Activated T-helper 2 cell treated with anti-CD3 and anti-CD28 coated beads, Interferon-gamma antibody, Interleukin-2, Interleukin-4, amounts not matched to agents 10 μg/mL and 5 μg/mL and 100 μg/mL, durations not matched to agents 14 hours and 24 hours and 36 hours (primary cell): ENCODE results near the gene BMPR1B. TPM values are rescaled to one million over a fixed set of nuclear protein-coding genes. Genes with fewer than 3 reads are reported as not detected.

ENCODE experiments used
- DNase-seq: peaks from one replicate; pipeline ENCODE4 v3.0.0; 2021; ENCODE audit warnings: low spot score
- H3K27ac Mint-ChIP-seq: one replicate; pipeline ENCODE4 v1.8.0; 2021; ENCODE audit warnings: mixed read lengths
- H3K27me3 Mint-ChIP-seq: one replicate; pipeline ENCODE4 v1.8.0; 2021; ENCODE audit warnings: low read depth, mixed read lengths
- H3K36me3 Mint-ChIP-seq: one replicate; pipeline ENCODE4 v1.8.0; 2021; ENCODE audit warnings: low read depth, mixed read lengths
- H3K4me1 Mint-ChIP-seq: one replicate; pipeline ENCODE4 v1.8.0; 2021; ENCODE audit warnings: low read depth, mixed read lengths
- H3K4me3 Mint-ChIP-seq: one replicate; pipeline ENCODE4 v1.8.0; 2021; ENCODE audit warnings: low read depth, mild to moderate bottlenecking, moderate library complexity, mixed read lengths
- H3K9me3 Mint-ChIP-seq: one replicate; pipeline ENCODE4 v1.8.0; 2021; ENCODE audit warnings: mixed read lengths
- intact Hi-C: fragments of 100-400 bp; cut with micrococcal nuclease; formaldehyde crosslinking; loops from one replicate; pipeline ENCODE4 v1.15.1; 2023
- total RNA-seq: library from RNA; stranded (reverse); gene quantifications from 2 replicates; pipeline ENCODE4 v1.2.3, GENCODE V29; 2022

The BMPR1B gene
- total RNA-seq, 1 donor from 2014 or later, result not detected

DNA sequence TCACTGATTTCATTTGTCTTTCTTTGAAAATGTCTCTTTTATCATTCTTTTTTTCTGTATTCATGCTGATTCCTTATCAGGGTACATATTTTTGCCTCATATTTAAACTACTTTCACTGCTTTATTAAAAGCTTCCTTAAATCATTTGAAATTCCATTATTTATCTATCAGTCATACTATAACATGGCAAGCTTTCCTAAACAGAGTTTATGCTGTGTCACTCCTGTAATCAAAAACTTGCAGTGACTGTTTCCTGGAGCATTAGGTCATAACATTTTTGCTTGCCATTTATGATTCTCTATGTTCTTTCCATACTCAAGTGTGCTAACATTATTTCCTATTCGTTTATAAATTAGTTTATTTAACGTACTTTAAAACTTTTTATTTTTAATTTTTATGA lies 203.7 kb downstream of the BMPR1B start:
- Mint-ChIP-seq H3K4me1 (no peaks in the 10 kb centered on the region), H3K27ac (no peak overlapping the region), H3K27me3 (no peaks in the 10 kb centered on the region), H3K36me3 (no peaks in the 10 kb centered on the region), H3K4me3 (no peak overlapping the region), H3K9me3 (no peaks in the 10 kb centered on the region)
- intact Hi-C loops, result no loop called here
- DNase-seq, result no peak

DNA sequence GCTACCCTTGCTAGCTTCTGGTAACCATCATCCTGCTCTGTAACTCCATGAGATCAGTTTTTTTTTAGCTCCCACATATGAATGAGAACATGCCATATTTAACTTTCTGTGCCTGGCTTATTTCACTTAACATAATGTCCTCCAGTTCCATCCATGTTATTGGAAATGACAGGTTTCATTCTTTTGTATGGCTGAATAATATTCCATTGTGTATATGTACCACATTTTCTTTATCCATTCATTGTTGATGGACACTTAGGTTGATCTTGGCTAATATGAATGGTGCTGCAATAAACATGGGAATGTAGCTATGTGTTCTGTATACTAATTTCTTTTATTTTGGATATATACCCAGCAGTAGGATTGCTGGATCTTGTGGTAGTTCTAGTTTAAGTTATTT lies 204.7 kb downstream of the BMPR1B start:
- Mint-ChIP-seq H3K9me3 (no peaks in the 10 kb centered on the region), H3K4me1 (no peaks in the 10 kb centered on the region), H3K27ac (no peak overlapping the region), H3K27me3 (no peaks in the 10 kb centered on the region), H3K36me3 (no peaks in the 10 kb centered on the region), H3K4me3 (no peak overlapping the region)
- intact Hi-C loops, result no loop called here
- DNase-seq, result no peak

DNA sequence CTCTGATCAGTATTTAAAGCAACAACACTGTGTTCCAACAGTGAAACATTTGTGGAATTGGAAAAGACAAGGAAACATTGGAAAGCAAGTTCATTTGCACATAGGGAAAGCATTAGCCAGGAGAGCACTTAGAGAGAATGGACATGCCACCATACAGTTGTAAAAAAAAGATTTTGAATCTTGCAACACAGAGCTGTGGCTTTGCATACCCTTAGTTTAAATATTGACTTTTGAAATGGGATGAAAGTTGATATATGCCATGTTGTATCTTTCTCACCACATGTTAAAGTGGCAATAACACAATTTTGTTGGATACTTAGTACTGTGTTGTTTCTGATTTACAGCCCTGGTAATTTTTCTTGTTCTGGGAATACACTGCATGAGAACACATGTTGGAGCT lies 208.1 kb downstream of the BMPR1B start:
- intact Hi-C loops, result no loop called here
- no peak overlapping the region for H3K4me3 Mint-ChIP-seq

DNA sequence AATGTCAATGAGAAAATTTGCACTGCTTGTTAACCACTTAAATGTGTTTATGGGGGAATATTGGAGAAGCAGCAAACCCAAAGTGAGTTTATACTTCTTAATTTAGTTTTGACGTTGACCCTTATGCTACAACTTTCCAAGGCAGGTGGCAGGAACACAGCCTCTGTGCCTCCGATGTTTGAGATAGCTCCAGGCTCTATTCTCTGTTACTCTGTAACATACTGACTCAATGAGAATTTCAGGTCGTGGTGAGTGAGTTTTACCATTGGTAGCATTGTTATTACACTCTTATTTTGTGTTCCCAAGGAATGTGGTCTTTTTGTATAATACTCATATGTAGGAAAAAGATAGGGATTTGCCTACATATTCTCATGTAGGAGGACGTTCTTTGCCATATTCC lies 210.7 kb downstream of the BMPR1B start:
- Mint-ChIP-seq H3K27me3 (no peaks in the 10 kb centered on the region), H3K36me3 (no peaks in the 10 kb centered on the region), H3K27ac (no peak overlapping the region), H3K9me3 (no peaks in the 10 kb centered on the region), H3K4me3 (no peak overlapping the region), H3K4me1 (no peaks in the 10 kb centered on the region)
- no peak for DNase-seq
- intact Hi-C loops, result no loop called here

More for the DNA sequence above, 208.1 kb downstream of the BMPR1B start:
- H3K27me3 Mint-ChIP-seq, result no peaks in the 10 kb centered on the region
- H3K4me1 Mint-ChIP-seq, result no peaks in the 10 kb centered on the region
- H3K9me3 Mint-ChIP-seq, result no peaks in the 10 kb centered on the region
- DNase-seq, result no peak
- no peaks in the 10 kb centered on the region for H3K36me3 Mint-ChIP-seq
- H3K27ac Mint-ChIP-seq, result no peak overlapping the region

DNA sequence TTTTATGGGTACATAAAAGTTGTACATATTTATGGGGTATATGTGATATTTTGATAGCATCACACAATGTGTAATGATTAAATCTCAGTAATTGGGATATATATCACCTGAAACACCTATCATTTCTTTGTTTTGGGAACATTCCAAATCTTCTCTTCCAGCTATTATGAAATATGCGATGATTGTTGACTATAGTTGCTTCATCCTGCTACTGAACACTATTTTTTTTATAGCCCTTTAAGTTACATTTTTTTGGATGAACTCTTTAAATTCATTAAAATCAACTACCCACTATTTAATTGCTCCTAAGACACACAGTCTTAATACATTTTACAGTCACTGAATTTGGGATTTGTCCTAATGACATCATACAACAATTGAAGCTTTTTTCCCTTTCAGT lies 212.9 kb downstream of the BMPR1B start:
- Mint-ChIP-seq H3K36me3 (no peaks in the 10 kb centered on the region), H3K4me3 (no peak overlapping the region), H3K27me3 (no peaks in the 10 kb centered on the region), H3K9me3 (no peaks in the 10 kb centered on the region), H3K27ac (no peak overlapping the region), H3K4me1 (no peaks in the 10 kb centered on the region)
- no peak for DNase-seq
- intact Hi-C loops, result no loop called here

DNA sequence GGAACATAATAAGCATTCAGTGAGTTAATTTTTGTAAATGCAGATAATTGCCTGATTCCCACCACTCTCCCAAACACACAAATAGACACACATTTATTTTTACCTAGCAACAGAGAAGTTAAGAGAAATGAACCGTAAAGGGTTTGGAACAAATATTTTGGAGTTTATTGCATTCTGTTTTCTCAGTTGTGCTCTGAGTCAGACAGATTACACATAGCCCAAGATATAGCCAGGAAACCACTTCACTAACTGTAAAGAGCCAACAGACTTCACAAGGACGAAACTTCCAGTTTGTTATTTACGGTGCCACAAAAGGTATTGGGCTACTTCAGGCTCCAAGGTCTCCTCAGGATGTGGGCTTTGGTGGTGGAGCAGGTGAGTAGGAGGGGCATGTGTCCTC lies 217.0 kb downstream of the BMPR1B start:
- Mint-ChIP-seq H3K9me3 (no peaks in the 10 kb centered on the region), H3K36me3 (no peaks in the 10 kb centered on the region), H3K4me3 (no peak overlapping the region), H3K27ac (no peak overlapping the region), H3K4me1 (no peaks in the 10 kb centered on the region), H3K27me3 (no peaks in the 10 kb centered on the region)
- intact Hi-C loops, result no loop called here
- DNase-seq, result no peak

DNA sequence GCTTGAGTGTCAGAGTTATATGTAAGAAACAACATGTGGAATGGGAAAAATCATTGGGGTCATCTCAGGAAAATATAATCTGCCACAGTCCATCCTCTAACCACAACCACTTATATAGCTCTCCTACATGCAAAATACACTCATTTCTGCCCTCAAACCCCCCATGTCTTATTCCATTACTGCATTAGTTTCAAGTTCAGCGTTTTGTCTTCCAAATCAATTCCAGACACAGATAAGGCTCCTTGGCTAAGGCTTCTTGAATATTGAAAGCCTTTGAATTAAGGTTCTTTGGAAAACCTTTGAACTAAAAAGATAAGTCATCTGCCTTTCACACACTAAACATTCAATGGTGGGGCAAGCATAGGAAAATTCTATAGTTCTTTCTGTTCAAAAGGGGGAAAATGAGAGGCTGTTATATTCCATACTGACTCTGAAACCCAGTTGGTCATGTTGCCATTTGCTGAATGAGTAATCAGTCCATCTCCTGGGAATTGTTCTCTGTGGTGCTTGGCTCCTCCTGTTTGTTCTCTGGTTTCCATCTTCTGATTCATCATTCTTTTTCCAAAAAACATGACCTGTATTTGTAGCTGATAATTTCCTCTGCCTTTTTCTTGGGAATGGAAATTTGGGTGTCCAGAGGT lies 218.7 kb downstream of the BMPR1B start:
- H3K4me3 Mint-ChIP-seq, result no peak overlapping the region
- no peaks in the 10 kb centered on the region for H3K36me3 Mint-ChIP-seq
- H3K9me3 Mint-ChIP-seq, result no peaks in the 10 kb centered on the region
- H3K27ac Mint-ChIP-seq, result no peak overlapping the region
- H3K4me1 Mint-ChIP-seq, result no peaks in the 10 kb centered on the region
- intact Hi-C loops, result no loop called here
- H3K27me3 Mint-ChIP-seq, result no peaks in the 10 kb centered on the region
- DNase-seq, result no peak

DNA sequence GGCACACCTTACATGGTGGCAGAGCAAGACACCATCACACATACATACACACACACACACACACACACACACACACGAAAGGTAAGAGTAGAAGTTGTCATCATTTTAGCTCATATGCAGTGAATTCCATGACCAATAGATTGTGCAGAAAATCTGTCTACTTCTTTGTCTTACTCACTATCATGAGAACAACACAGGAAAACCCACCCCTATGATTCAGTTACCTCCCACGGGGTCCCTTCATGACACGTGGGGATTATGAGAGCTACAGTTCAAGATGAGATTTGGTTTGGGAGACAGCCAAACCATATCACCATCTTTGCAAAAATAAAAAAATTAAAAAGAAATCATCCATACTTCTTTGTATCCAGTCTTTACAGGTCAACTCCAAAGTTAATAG lies 221.1 kb downstream of the BMPR1B start:
- Mint-ChIP-seq H3K27ac (no peak overlapping the region), H3K36me3 (no peaks in the 10 kb centered on the region), H3K27me3 (no peaks in the 10 kb centered on the region), H3K4me3 (no peak overlapping the region), H3K4me1 (no peaks in the 10 kb centered on the region), H3K9me3 (no peaks in the 10 kb centered on the region)
- intact Hi-C loops, result no loop called here
- DNase-seq, result no peak

DNA sequence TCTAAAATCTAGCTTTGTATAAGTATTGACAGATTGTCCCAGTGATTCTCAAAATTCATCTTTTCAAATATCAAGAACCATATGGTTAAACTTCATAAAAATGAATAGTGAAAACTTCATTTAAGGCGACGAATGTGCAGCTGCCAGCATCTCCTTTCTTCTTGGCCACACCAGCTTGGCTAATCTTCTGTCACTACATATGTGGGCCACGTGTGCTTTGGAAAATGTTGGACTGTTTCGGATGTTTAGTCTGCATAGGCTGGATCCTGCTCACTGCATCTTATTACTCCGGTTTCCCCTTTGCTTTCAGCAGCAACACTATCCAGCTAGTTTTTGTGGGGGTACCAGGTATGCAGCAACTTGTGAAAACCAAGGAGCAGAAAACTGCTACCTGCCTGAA lies 221.9 kb downstream of the BMPR1B start:
- Mint-ChIP-seq H3K9me3 (no peaks in the 10 kb centered on the region), H3K27ac (no peak overlapping the region), H3K4me1 (no peaks in the 10 kb centered on the region), H3K36me3 (no peaks in the 10 kb centered on the region), H3K4me3 (no peak overlapping the region), H3K27me3 (no peaks in the 10 kb centered on the region)
- intact Hi-C loops, result no loop called here
- DNase-seq, result no peak

DNA sequence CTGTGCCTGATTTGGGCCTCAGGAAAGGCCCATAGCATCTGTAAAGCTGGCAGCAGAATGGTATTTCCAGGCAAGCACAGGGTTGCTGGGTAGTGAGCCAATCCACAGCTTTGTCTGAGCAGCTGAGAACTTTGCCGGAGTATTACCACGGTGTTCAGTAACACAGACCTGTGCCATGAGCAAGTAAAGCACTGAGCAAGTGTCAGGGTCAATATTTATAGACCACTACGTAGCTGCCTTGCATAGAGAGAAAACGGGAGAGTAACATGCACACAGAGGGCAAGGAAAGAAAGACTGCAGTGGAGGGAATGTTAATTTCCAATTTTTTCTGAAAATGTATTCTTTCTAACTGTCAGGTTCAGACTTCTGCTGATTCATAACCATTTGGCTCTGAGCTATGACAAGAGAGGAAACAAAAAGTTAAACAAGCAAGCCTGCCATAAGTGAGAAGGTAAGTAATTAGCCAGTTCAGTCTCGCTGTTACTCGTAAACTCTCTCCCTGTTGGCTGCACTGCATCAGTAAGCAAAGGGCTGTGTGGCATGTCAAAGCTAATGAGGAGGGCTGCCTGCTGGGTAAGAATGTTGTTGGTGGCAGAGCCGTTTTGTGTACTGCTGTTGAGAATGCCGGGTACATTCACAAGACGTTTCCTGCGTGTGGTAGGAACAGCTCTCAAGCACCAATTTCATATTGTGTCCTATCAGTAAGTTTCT lies 238.1 kb downstream of the BMPR1B start:
- no peak for DNase-seq
- H3K4me1 Mint-ChIP-seq, result peaks cover 6% of the 10 kb centered on the region
- H3K9me3 Mint-ChIP-seq, result no peaks in the 10 kb centered on the region
- H3K27me3 Mint-ChIP-seq, result peaks cover 3% of the 10 kb centered on the region
- H3K36me3 Mint-ChIP-seq, result no peaks in the 10 kb centered on the region
- H3K4me3 Mint-ChIP-seq, result no peak overlapping the region
- intact Hi-C loops, result no loop called here
- H3K27ac Mint-ChIP-seq, result no peak overlapping the region

DNA sequence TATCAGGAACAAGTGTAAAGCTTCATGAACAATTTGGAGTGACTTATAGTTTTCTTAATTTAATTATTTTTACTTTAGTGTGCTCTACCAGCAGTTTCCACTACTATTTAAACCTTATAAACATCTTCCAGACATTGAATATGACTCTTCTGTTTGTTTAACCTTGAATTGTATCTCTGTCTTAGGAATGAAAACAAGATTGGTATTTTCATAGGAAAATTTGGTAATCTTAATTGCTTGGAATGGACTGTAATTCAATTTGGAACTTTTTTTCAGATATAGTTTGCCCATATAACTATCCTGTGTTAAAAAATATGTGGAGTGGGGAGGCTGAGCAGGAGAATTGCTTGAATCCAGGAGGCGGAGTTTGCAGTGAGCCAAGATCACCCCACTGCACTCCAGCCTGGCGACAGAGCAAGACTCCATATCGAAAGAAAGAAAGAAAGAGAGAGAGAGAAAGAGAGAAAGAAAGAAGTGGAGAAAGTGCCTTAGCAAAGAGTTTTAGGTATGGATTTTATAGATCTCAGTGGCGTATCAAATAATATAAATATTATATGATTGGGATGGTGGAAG lies 242.4 kb downstream of the BMPR1B start:
- no peaks in the 10 kb centered on the region for H3K36me3 Mint-ChIP-seq
- intact Hi-C loops, result no loop called here
- no peak overlapping the region for H3K4me3 Mint-ChIP-seq
- no peaks in the 10 kb centered on the region for H3K9me3 Mint-ChIP-seq
- H3K27ac Mint-ChIP-seq, result no peak overlapping the region
- H3K27me3 Mint-ChIP-seq, result peaks cover 7% of the 10 kb centered on the region
- DNase-seq, result no peak
- peaks cover 6% of the 10 kb centered on the region for H3K4me1 Mint-ChIP-seq

DNA sequence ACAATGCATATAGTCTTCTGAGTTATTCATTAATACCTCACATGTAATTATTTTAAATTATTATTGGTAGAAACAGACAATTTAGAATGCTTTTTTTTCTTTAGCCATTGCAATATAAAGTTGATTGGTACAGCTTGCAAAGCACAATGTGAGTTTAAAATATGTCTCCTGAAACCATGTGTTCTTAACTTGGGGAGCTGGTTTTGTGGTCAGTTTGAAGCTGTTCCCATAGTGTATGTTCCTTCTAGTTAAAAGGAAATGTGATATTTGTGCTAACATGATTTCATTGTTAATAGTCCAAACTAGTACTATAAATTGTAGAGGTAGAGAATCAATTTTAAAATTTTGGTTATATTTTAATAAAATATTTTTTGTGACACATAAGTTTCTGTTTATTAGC lies 247.2 kb downstream of the BMPR1B start:
- H3K27ac Mint-ChIP-seq, result no peak overlapping the region
- intact Hi-C loops, result no loop called here
- H3K36me3 Mint-ChIP-seq, result no peaks in the 10 kb centered on the region
- peaks cover 4% of the 10 kb centered on the region for H3K27me3 Mint-ChIP-seq
- DNase-seq, result no peak
- no peaks in the 10 kb centered on the region for H3K9me3 Mint-ChIP-seq
- H3K4me1 Mint-ChIP-seq, result no peaks in the 10 kb centered on the region
- no peak overlapping the region for H3K4me3 Mint-ChIP-seq

DNA sequence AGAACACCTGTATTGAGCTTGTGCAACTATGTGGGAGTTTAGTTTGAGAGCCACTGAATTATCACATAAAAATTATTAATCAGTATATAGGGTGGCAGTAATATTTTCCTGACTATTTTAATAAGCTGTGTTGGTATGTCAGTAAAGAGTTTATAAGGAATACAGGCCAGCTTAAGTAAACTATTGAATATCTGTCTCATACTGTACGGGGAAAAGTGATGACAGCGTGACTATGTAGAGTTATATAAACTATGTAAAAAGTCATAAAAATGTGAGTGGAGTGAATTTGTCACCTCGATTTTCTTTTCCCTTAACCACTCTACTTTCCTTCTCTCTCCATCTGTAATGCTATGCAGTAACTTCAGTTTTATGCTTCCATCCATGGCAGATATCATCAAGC lies 250.2 kb downstream of the BMPR1B start:
- Mint-ChIP-seq H3K4me1 (no peaks in the 10 kb centered on the region), H3K9me3 (no peaks in the 10 kb centered on the region), H3K27ac (no peak overlapping the region), H3K36me3 (no peaks in the 10 kb centered on the region), H3K27me3 (peaks cover 2% of the 10 kb centered on the region), H3K4me3 (no peak overlapping the region)
- intact Hi-C loops, result no loop called here
- no peak for DNase-seq
